HG03280 (cell line): Measurements from ENCODE around the gene PCDHB9.
"Not testable (repeated sequence)": the region's sequence is repeated elsewhere in the genome, so short reads cannot be mapped to it uniquely, and the experiment has no call there.

Experiments
- ATAC-seq: cut with Tn5 transposase; IDR thresholded peaks from one replicate; pipeline ENCODE4 v1.9.1; 2021; ENCODE audit warnings: mild to moderate bottlenecking, moderate library complexity; ENCODE audit not compliant: unreplicated experiment

Gene PCDHB9

DNA sequence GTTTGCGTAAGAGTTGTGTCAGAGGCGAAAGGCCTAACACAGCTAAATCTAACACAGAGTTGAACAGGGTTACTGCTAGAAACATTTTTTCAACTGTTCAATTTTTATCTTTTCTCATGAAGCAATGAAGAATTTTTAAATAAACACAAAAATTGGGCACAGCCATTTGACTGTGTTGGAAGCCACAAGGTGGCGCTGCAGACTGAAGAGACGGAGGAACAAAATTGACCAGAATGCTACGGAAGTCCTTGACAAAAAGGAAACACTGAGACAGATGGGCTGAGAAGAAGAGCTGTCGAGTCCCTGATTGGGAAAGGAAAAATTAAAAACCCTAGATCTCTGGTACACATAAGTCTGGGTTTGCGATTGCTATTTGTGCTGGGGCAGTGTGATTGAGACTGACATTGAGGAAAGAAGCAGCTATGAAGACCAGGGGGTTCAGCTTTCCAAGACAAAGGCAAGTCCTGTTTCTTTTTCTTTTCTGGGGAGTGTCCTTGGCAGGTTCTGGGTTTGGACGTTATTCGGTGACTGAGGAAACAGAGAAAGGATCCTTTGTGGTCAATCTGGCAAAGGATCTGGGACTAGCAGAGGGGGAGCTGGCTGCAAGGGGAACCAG is at the start of gene PCDHB9:
Gene PCDHB9, plus strand, starts transcription at position 265 of the 616 bp plus-strand sequence. Its CDS starts 158 bp downstream, at position 423.
- no peak for ATAC-seq

DNA sequence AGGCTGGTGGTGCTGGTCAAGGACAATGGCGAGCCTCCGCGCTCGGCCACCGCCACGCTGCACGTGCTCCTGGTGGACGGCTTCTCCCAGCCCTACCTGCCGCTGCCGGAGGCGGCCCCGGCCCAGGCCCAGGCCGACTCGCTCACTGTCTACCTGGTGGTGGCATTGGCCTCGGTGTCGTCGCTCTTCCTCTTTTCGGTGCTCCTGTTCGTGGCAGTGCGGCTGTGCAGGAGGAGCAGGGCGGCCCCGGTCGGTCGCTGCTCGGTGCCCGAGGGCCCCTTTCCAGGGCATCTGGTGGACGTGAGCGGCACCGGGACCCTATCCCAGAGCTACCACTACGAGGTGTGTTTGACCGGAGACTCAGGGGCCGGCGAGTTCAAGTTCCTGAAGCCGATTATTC is 49.6 kb upstream of the PCDHB9 start:
- ATAC-seq = not testable (repeated sequence)

DNA sequence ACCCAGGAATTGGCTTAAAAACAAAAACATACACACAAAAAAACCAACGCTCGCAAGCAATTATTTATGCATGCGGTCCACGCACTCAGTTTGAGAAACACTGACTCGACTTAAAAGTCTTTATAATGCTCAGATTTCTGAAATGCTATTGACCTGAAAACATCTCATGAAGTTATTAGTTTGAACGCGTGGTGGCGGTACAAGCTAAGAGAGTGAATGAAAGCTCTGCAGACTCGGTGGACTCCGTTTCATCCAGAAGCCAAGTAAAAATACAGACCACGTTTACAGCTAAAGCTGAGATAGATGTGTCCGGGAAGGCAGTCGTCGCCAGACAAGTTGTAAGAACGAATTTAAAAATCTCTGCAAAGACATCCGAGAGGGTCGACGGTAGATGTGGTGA is 37.1 kb upstream of the PCDHB9 start, which contains the start of gene PCDHB6:
Gene PCDHB6, plus strand, starts transcription at position 246 of the 400 bp plus-strand sequence. CDS start 201 bp downstream, outside the sequence.
- ATAC-seq = no peak

DNA sequence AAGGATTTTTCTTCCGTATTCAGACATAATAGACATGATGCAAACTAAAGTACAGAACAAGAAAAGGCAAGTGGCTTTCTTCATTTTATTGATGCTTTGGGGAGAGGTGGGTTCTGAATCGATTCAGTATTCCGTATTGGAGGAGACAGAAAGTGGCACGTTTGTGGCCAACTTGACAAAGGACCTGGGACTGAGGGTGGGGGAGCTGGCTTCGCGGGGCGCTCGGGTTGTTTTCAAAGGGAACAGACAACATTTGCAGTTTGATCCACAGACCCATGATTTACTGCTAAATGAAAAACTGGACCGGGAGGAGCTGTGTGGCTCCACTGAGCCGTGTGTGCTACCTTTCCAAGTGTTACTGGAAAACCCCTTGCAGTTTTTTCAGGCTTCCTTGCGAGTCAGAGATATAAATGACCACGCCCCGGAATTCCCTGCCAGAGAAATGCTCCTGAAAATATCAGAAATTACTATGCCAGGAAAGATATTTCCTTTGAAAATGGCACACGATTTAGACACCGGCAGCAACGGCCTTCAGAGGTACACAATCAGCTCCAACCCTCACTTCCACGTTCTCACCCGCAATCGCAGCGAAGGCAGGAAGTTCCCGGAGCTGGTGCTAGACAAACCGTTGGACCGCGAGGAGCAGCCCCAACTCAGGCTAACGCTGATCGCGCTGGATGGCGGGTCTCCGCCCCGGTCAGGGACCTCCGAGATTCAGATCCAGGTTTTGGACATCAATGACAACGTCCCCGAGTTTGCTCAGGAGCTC is 36.6 kb upstream of the PCDHB9 start:
- no peak for ATAC-seq

DNA sequence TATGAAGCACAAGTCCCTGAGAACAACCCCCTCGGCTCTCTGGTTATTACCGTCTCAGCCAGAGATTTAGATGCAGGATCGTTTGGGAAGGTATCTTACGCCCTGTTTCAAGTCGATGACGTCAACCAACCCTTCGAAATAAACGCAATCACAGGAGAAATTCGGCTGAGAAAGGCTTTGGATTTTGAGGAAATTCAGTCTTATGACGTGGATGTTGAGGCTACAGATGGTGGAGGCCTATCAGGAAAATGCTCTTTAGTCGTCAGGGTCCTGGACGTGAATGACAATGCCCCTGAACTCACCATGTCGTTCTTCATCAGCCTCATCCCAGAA is 36.0 kb upstream of the PCDHB9 start:
- no peak for ATAC-seq

DNA sequence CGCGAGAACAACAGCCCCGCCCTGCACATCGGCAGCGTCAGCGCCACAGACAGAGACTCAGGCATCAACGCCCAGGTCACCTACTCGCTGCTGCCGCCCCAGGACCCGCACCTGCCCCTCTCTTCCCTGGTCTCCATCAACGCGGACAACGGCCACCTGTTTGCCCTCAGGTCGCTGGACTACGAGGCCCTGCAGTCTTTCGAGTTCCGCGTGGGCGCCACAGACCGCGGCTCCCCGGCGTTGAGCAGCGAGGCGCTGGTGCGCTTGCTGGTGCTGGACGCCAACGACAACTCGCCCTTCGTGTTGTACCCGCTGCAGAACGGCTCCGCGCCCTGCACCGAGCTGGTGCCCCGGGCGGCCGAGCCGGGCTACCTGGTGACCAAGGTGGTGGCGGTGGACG is 35.3 kb upstream of the PCDHB9 start:
- not testable (repeated sequence) for ATAC-seq

DNA sequence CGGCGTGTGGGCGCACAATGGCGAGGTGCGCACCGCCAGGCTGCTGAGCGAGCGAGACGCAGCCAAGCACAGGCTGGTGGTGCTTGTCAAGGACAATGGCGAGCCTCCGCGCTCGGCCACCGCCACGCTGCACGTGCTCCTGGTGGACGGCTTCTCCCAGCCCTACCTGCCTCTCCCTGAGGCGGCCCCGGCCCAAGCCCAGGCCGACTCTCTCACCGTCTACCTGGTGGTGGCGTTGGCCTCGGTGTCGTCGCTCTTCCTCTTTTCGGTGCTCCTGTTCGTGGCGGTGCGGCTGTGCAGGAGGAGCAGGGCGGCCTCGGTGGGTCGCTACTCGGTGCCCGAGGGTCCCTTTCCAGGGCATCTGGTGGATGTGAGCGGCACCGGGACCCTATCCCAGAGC is 34.9 kb upstream of the PCDHB9 start:
- not testable (repeated sequence) for ATAC-seq

DNA sequence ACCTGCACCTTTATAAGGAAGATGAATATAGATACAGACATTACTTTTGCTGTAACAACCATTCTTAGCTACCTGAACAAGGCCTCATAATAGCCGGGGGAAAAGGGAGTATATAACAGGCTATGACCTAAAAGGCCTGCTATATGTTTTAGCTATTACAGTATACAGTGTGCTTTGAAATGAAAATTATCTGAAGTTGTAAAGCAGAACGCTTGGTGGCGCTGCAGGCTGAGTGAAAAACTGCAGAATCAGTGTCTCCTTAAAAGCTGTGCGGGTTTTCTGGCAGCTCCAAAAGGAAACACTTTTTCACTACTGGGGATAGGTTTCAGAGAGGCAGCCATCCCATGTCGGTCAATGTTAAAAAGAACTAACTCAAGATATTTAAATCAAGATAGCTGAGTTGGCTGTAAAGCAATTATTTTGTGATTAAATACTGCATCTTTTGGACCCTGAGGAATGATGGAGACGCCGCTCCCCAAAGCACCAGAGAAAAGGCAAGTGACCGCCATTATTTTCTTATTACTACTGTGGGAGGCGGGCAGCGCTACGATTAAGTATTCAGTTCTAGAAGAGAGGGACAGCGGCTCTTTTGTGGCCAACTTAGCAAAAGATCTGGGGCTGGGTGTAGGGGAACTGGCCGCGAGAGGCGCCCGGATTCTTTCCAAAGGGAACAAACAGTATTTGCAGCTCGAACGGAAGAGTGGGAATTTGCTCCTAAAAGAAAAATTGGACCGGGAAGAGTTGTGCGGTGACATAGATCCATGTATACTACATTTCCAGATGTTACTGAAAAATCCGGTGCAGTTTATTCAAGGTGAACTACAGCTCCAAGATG is 31.2 kb upstream of the PCDHB9 start:
- ATAC-seq = no peak

DNA sequence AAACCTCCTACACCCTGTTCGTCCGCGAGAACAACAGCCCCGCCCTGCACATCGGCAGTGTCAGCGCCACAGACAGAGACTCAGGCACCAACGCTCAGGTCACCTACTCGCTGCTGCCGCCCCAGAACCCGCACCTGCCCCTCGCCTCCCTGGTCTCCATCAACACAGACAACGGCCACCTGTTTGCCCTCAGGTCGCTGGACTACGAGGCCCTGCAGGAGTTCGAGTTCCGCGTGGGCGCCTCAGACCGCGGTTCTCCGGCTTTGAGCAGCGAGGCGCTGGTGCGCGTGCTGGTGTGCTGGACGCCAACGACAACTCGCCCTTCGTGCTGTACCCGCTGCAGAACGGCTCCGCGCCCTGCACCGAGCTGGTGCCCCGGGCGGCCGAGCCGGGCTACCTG is 29.6 kb upstream of the PCDHB9 start:
- ATAC-seq = not testable (repeated sequence)

DNA sequence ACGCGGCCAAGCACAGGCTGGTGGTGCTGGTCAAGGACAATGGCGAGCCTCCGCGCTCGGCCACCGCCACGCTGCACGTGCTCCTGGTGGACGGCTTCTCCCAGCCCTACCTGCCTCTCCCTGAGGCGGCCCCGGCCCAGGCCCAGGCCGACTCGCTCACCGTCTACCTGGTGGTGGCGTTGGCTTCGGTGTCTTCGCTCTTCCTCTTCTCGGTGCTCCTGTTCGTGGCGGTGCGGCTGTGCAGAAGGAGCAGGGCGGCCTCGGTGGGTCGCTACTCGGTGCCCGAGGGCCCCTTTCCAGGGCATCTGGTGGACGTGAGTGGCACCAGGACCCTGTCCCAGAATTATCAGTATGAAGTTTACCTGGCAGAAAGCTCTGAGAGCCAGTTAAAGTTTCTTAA is 29.1 kb upstream of the PCDHB9 start:
- ATAC-seq = not testable (repeated sequence)

DNA sequence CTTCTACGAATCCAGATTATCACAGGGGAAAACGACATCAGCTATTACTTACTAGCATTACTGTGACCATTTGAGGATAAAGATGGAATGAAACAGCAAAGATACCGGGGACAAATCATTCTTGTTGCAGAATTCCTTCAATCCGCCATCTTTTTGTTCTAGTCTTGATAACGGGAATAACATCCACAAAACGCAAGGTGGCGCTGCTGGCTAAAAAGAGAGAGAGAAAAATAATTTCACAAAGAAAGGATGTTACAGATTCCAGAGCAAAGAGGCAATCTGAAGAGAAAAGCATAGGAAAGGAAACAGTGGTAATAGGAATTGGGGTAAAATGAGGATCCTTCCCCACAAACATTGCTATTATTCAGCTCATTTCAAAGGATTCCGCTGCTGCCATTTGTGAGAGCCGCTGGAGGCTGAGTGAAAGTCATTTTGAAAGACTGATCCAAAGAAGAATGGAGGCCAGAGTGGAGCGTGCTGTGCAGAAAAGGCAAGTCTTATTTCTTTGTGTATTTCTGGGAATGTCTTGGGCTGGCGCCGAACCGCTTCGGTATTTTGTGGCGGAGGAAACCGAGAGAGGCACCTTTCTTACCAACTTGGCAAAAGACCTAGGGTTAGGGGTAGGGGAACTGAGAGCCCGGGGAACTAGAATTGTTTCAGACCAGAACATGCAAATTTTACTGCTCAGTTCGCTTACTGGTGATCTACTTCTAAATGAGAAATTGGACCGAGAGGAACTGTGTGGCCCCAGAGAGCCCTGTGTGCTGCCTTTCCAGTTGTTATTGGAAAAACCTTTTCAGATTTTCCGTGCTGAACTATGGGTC is 14.4 kb upstream of the PCDHB9 start, which contains the start of gene PCDHB7:
Gene PCDHB7, plus strand, starts transcription at position 264 of the 824 bp plus-strand sequence. Its CDS starts 192 bp downstream, at position 456.
- no peak for ATAC-seq

DNA sequence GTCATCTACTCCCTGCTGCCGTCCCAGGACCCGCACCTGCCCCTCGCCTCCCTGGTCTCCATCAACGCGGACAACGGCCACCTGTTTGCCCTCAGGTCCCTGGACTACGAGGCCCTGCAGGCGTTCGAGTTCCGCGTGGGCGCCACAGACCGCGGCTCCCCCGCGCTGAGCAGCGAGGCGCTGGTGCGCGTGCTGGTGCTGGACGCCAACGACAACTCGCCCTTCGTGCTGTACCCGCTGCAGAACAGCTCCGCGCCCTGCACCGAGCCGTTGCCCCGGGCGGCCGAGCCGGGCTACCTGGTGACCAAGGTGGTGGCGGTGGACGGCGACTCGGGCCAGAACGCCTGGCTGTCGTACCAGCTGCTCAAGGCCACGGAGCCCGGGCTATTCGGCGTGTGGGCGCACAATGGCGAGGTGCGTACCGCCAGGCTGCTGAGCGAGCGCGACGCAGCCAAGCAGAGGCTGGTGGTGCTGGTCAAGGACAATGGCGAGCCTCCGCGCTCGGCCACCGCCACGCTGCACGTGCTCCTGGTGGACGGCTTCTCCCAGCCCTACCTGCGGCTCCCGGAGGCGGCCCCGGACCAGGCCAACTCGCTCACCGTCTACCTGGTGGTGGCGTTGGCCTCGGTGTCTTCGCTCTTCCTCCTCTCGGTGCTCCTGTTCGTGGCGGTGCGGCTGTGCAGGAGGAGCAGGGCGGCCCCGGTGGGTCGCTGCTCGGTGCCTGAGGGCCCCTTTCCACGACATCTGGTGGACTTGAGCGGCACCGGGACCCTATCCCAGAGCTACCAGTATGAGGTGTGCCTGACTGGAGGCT is 12.5 kb upstream of the PCDHB9 start:
- ATAC-seq = not testable (repeated sequence)

DNA sequence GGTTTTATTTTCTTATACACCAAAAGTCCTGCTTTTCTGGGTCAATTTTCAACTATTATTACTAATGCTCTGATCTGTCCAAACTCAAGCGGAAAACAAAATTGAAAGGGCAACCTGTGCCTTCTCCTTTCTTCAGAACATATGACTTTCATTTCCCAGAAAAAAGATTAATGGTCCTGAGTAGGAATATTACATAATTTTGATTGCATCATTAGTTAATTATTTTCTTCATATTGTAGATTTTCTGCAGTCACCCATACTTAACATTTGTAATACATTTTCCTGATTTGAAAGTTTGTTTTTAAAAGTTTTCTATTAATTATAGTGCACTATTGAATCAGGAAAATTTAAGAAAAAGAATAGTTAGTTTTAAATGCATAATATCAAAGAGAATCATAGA is 11.0 kb upstream of the PCDHB9 start:
- ATAC-seq = no peak

DNA sequence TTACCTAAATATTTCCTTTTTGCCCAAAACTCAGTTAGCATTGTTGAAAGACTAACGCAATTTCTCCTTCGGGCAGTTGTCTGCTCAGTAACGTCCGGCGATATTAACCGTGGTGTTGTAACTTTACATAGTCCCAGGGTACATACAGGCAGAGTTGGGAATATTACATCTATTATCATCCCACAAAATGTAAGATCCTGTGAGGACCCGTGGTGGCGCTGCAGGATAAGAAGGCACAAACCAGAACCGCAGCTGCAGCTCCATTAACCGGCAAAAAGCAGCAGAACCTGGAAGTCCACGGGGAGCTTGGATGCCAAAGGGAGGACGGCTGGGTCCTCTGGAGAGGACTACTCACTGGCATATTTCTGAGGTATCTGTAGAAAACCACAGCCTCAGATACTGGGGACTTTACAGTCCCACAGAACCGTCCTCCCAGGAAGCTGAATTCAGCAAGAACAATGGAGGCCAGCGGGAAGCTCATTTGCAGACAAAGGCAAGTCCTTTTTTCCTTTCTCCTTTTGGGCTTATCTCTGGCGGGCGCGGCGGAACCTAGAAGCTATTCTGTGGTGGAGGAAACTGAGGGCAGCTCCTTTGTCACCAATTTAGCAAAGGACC is 9.3 kb upstream of the PCDHB9 start, which contains the start of gene PCDHB8:
Gene PCDHB8, plus strand, starts transcription at position 214 of the 615 bp plus-strand sequence. Its CDS starts 245 bp downstream, at position 459.
- not testable (repeated sequence) for ATAC-seq

DNA sequence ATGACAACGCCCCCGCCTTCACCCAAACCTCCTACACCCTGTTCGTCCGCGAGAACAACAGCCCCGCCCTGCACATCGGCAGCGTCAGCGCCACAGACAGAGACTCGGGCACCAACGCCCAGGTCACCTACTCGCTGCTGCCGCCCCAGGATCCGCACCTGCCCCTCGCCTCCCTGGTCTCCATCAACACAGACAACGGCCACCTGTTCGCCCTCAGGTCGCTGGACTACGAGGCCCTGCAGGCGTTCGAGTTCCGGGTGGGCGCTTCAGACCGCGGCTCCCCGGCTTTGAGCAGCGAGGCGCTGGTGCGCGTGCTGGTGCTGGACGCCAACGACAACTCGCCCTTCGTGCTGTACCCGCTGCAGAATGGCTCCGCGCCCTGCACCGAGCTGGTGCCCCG is 7.6 kb upstream of the PCDHB9 start:
- ATAC-seq = not testable (repeated sequence)

DNA sequence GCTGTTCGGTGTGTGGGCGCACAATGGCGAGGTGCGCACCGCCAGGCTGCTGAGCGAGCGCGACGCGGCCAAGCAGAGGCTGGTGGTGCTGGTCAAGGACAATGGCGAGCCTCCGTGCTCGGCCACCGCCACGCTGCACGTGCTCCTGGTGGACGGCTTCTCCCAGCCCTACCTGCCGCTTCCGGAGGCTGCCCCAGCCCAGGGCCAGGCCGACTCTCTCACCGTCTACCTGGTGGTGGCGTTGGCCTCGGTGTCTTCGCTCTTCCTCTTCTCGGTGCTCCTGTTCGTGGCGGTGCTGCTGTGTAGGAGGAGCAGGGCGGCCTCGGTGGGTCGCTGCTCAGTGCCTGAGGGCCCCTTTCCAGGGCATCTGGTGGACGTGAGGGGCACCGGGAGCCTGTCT is 7.1 kb upstream of the PCDHB9 start:
- not testable (repeated sequence) for ATAC-seq

DNA sequence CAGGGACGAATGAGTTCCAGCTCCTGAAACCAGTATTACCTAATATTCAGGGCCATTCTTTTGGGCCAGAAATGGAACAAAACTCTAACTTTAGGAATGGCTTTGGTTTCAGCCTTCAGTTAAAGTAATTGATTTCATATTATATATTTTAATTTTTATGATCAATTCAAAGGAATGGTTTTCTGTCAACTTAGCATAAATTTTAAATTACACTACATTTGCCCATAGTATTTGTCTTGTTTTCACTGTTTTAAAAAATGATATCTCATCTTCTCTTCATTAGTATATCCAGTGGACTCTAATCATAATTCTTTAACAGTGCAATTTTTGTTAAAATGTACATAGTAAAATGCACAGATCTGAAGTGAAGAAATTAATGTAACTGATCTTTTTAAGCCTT is 6.6 kb upstream of the PCDHB9 start:
- ATAC-seq = no peak

DNA sequence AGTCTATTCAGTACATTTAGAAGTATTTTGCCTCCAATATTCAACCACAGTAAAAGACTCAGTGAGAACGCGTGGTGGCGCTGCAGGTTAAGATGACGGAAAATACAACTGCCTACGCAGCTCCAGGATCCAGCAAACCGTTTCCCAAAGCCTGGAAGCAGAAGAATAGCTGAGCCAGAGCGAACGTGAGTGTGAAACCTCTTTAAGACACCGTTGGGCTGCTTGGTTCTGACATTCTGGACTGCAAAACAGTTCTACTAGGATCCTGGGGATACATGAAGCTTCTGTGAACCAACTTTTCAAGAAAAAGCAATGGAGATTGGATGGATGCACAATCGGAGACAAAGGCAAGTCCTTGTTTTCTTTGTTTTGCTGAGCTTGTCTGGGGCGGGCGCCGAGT is 4.7 kb upstream of the PCDHB9 start, which contains the start of gene PCDHB16:
Gene PCDHB16, plus strand, starts transcription at position 140 of the 400 bp plus-strand sequence. Its CDS starts 173 bp downstream, at position 313.
- no peak for ATAC-seq
